NCI-H2107 treated with DMSO at 0.1 percent for 48 hours (cell line): ENCODE data around the gene BNC2.
A peak's percentile ranks its signal among the peaks of the same experiment; 100 is the strongest.

Source experiments
- DNase-seq: peaks from one replicate; lab custom pipeline; 2025; ENCODE audit not compliant: unreplicated experiment; lab: John Stamatoyannopoulos, UW

The BNC2 gene

GRCh38 chr9:16869882-16870595, 431 bp downstream of the BNC2 start:
- DNase-seq = no peak

GRCh38 chr9:16869131-16869881, 1.2 kb downstream of the BNC2 start:
- DNase-seq = peak; percentile 13

DNA sequence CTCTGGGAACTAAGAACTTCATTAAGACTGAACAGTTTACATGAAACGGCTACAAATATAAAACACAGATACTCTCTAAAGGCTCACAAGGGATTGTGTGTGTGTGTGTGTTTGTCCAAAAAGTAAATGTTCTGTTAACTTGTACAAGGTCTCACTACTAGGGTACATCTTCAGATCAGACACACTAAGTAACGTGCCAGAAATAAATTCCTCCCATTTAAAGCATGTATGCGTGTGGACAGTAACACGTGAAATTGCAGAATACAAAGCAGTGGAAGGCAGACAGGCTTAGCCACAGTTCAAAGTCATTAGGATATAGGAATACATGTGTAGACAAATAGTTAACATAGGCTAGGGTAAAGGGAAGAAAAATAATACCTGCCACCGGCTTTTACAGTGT, 1.8 kb downstream of the BNC2 start:
- DNase-seq = no peak

DNA sequence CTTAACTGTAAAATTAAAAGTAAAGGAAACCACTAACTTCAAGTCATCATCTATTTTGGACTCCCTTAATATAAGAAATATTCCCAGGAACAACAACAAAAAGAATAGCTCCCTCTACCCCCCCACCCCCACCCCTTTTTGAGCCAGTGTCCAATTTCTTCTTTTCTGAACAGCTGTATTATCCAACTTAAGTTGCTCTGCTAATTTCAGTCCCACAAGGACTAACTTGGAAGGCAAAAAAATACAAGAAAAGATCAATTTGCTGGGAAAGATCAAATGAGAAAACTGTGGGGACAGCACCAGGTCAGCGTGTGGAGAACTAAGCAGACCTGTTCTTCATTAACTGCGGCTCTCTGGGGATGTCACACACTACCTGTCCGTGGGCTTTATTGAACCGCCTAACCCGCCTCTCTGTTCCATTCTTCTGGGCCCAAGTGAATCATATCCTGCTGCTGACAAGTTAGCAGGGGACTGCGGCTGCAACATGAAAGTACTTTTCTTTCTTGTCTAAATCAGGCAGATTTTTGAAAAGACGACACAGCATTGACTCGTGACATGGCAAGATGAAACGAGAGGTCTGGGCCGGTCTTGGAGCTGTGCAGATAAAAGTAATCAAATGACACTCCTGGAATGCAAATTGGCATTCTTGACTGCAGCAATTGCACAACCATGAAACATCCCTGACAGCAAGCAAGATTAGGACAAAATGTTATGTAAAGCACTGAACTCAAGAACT, 2.7 kb downstream of the BNC2 start:
- no peak for DNase-seq

DNA sequence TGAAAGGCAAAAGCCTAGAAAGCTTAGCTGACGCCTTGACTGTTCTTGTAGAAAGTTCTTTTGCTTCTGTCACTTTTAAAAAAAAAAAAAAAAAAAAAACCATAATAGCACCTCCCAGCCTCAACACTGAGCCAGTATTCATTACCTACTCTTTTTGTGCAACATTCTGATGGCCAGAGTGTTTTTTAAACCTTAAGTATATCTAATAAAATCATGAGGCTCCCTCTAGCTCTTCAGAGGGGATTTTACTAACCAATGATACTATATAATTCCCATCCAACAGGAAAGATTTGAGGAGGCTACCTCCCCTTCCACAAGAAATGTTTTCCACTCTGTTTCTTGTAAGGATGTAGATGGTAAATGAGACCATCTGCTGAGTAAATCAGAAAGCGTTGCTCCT, 3.9 kb downstream of the BNC2 start:
- DNase-seq = no peak

GRCh38 chr9:16864649-16865434, 5.6 kb downstream of the BNC2 start:
- no peak for DNase-seq

GRCh38 chr9:16848179-16848578, 22.3 kb downstream of the BNC2 start:
- peak; percentile 46 for DNase-seq

DNA sequence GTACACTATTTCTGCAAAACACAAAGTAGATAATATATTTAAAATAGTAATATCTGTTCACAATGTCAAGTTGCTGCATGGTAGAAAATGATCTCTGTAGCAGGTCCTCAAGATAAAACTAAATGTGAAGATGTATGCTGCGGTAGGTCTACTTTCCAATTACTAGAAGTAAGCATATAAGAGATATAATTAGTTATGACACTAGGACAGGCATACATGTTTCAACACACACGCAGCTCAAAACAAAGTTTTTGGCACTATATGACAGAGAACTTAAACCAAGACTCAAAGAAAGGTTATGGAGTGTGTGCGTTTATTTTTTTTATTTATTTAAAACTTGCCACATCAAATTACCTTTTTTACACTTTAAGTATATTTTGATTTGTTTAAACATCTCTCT, 23.5 kb downstream of the BNC2 start:
- DNase-seq = no peak

DNA sequence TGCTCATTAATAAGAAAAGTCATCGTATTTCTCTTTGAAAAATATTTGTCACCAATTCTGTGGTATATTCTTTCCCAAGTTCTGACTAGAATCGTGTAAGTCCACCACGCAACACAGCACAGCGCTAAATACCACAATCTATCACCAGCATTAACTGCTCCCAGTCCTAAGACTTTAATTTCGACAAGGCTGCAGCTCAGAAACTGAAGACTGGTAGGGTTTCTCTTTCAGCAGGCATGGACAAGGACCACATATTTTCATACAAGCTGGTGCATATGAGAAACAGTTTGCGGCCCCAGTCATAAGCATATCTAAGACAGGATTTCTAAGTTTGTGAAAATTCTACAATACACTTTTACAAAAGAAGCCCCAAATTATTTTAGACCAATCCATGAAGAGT, 24.1 kb downstream of the BNC2 start:
- no peak for DNase-seq

DNA sequence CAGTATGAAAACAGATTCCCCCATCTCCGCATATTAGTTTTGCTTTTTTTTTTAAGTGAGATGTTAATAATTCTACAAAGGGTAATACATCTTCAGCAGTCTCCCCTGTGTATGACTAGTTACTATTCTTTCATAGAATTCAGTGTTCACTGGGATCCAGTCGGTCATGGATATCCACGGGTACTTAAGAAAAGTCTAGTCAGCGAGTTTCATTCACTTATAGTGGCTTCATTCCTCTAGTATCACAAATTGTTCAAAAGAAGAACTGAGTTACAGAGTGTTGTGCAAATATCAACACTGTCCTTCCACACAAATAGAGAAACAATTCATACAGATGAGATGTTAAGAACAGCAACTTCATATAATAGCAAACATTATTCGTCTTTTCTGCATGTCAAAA, 35.7 kb downstream of the BNC2 start:
- DNase-seq = no peak

- no peak for DNase-seq
These were observed 37.1 kb downstream of the BNC2 start for GRCh38 chr9:16833296-16833835.

- DNase-seq = no peak
These were observed 38.4 kb downstream of the BNC2 start for GRCh38 chr9:16832101-16832500.

DNA sequence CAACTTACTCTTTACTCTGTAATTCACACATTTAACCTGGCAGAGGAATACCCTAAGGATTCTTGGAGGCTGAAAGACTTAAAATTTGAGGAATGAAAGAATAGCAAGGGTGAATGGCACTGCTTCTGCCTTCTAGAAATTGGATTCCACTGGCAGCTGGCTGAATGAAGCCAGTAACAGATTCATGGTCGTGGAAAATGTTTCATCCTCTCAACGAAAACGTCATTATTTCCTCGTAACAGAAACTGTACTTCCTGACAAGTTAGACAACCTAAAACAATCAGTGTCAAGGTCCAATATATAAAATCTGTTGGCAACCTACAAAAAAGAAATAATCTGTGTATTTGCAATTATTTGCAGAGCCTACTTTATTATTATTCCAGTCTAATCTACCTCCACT, 39.7 kb downstream of the BNC2 start:
- no peak for DNase-seq

GRCh38 chr9:16828340-16829281, 41.9 kb downstream of the BNC2 start:
- DNase-seq = no peak

DNA sequence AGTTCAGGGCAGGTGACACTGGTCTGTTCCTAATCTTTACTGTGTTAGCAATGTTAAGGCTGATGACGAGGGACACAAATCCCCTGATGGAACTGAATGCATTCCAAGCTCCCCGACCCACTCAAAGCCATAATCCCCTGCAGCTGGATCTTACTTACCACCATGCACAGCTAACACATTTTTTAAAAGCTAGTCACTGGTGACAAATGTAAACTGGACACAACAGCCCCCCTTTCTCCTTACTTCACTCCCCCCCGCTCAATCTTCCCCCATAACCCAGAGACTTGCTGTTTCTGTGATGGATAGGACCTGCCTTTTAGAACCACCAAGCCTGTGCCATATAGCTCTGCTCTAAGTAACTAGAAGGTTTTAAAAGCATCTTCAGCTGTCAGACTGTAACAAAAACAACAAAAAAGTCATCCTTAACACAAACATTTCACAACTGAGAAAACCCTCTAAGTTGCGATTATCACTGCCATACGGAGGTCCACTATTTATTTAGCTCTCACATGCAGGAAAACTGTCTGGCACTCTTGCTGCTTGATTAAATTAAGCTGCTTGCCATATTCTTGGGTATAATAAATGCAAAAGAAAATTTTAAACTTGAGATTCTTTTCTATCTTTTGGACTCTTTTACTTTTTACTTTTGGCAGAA, 44.4 kb downstream of the BNC2 start:
- DNase-seq = no peak

DNA sequence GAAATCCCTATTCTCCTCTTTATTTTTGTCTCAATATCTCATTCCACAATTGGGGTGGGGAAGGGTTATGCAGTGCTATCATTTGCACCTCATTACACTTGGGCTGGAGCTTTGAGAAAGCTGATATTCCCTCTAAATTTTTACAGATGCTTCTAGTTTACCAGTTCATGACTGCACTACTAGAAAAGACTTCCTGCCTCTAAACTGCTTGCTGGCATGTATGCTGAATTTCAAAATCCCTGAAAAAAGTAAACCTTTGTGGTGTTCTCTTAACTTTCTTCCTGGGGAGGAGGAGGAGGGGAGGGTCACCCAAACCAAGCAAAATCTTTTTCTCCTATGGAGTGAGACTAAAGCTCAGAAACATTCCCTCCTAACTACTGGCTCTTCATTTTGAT, 45.1 kb downstream of the BNC2 start:
- DNase-seq = no peak

GRCh38 chr9:16824545-16825330, 45.7 kb downstream of the BNC2 start:
- peak; percentile 65 for DNase-seq

- DNase-seq = no peak
These were observed 46.6 kb downstream of the BNC2 start for GRCh38 chr9:16823906-16824305.

- no peak for DNase-seq
These were observed 49.1 kb downstream of the BNC2 start for GRCh38 chr9:16821344-16821743.
